Spleen (tissue), 11 donors: ENCODE data around the gene TTC12. TPM values are rescaled to one million over a fixed set of nuclear protein-coding genes. Genes with fewer than 3 reads are reported as not detected.
"Not testable (repeated sequence)": the region's sequence is repeated elsewhere in the genome, so short reads cannot be mapped to it uniquely, and the experiment has no call there.

ENCODE experiments used
- DNase-seq: peaks from one replicate; pipeline ENCODE4 v3.0.0-alpha.2; 2020
- H3K27ac ChIP-seq, 8 donors: fragments of 200-600 bp; sonication (generic) in 7 of 8; 1 replicate in 4 of 8; 2 replicates in 4 of 8; pipeline versions ENCODE4 v1.5.0 to v1.8.0; 2016 to 2021; ENCODE audit warnings: inconsistent platforms in 4 of 8, mild to moderate bottlenecking in 4 of 8, moderate library complexity in 1 of 8
- H3K27me3 ChIP-seq, 7 donors: fragments of 200-600 bp; sonication (generic) in 6 of 7; replicated peaks in 1 of 7; 1 replicate in 4 of 7; 2 replicates in 3 of 7; pipeline versions ENCODE4 v1.5.0 to v1.8.0; 2016 to 2021; ENCODE audit warnings: inconsistent platforms in 3 of 7, mild to moderate bottlenecking in 1 of 7
- H3K36me3 ChIP-seq, 6 donors: fragments of 200-600 bp; sonication (generic) in 5 of 6; 1 replicate in 4 of 6; 2 replicates in 2 of 6; pipeline versions ENCODE4 v1.5.0 to v1.8.0; 2016 to 2021; ENCODE audit warnings: inconsistent platforms in 2 of 6
- H3K4me1 ChIP-seq, 6 donors: fragments of 200-600 bp; sonication (generic) in 5 of 6; 1 replicate in 3 of 6; 2 replicates in 3 of 6; pipeline versions ENCODE4 v1.5.0 to v1.8.0; 2016 to 2021; ENCODE audit warnings: inconsistent platforms in 3 of 6
- H3K4me3 ChIP-seq, 8 donors: fragments of 200-600 bp; sonication (generic) in 7 of 8; 1 replicate in 4 of 8; 2 replicates in 4 of 8; pipeline versions ENCODE4 v1.5.0 to v1.8.0; 2016 to 2021; ENCODE audit warnings: inconsistent platforms in 4 of 8, mild to moderate bottlenecking in 4 of 8, moderate library complexity in 2 of 8
- H3K9me3 ChIP-seq, 8 donors: fragments of 200-600 bp; sonication (generic) in 7 of 8; 1 replicate in 4 of 8; 2 replicates in 4 of 8; pipeline versions ENCODE4 v1.5.0 to v1.8.0; 2016 to 2021; ENCODE audit warnings: inconsistent platforms in 4 of 8
- CTCF ChIP-seq, 11 experiments: fragments of 200-600 bp in 7 of 11; fragments of 450-650 bp in 4 of 11; sonication (generic) in 4 of 11; IDR thresholded peaks in 8 of 11; conservative IDR thresholded peaks in 3 of 11; 1 replicate in 7 of 11; 2 replicates in 4 of 11; pipeline versions ENCODE4 v1.4.0 to v1.8.0; 2016 to 2021; ENCODE audit warnings: antibody characterized with exemption in 11 of 11, inconsistent platforms in 4 of 11, mild to moderate bottlenecking in 1 of 11
- POLR2A ChIP-seq, 3 donors: fragments of 450-650 bp; IDR thresholded peaks; one replicate each; pipeline ENCODE4 v1.5.1; 2017; ENCODE audit warnings: antibody characterized with exemption in 3 of 3, mild to moderate bottlenecking in 1 of 3
- POLR2AphosphoS5 ChIP-seq, 3 donors: sonication (generic); formaldehyde crosslinking; IDR thresholded peaks; one replicate each; pipeline ENCODE4 v1.5.1; 2017; ENCODE audit warnings: antibody characterized with exemption in 3 of 3
- WGBS, 5 donors: extraction: QIAGEN DNeasy Blood & Tissue Kit in 3 of 5; methylation state at CpG; one replicate each; pipeline versions ENCODE4 v1.1.5 to v1.1.7; 2013 to 2018; 5-methylcytosine and 5-hydroxymethylcytosine counted together
- intact Hi-C: fragments of 100-400 bp; cut with DNase I; formaldehyde crosslinking; loops from one replicate; pipeline ENCODE4 v1.15.0; 2023; ENCODE audit warnings: low total_unique reads
- polyA plus RNA-seq, 3 donors: library from polyadenylated mRNA; stranded (reverse); fragments of 200-250 nt; gene quantifications; one replicate each; pipeline ENCODE4 v1.2.1, GENCODE V29; 2013
- total RNA-seq, 7 donors: library from RNA; depleted of rRNA in 3 of 7; stranded (reverse); fragments of >200 nt in 3 of 7; fragmentation: NEBNext Ultra II Directional in 4 of 7; extraction: Animal tissue kit (Norgen Biotek cat#: 25700) in 4 of 7; gene quantifications; one replicate each; pipeline versions ENCODE4 v1.1.0 to v1.2.1, GENCODE V29; 2016 to 2021
- donor health status: healthy with polysubstance abuse.
- donor health status: DM: no; HTN: no; CAD: no; lungs with moderate emphysema.
- donor health status: DM: no; HTN: no; CAD: no.
- donor health status: Bipolar disorder and iron deficiency.
- donor health status: healthy.
- donor health status: DM: no; HTN: no; CAD: no.
- donor health status: DM: yes; HTN: yes; CAD: no.

The TTC12 gene
- total and polyA plus RNA-seq, 10 donors: 4.2 to 29.8 (median 14.4) TPM

- DNase-seq: no peak
- TF ChIP-seq POLR2A (IDR thresholded peaks at IDR 0.05): no peak
- TF ChIP-seq CTCF (IDR thresholded peaks at IDR 0.05 in 8 of 11, conservative IDR thresholded peaks at IDR 0.05 in 3 of 11): no peak
- H3K4me1 ChIP-seq: no peaks in the 10 kb centered on the region
- WGBS, 5 donors: 81 to 89% (median 85%) methylated on average over 7 of the region's 7 CpGs
- no peaks in the 10 kb centered on the region for H3K9me3 ChIP-seq
- H3K27me3 ChIP-seq: peaks cover 0 to 11% (median 0%) of the 10 kb centered on the region in 7 donors
- intact Hi-C loops: no loop called here
- no peak overlapping the region for H3K27ac ChIP-seq
- no peaks in the 10 kb centered on the region for H3K36me3 ChIP-seq
- H3K4me3 ChIP-seq: no peak overlapping the region
These were observed 18.4 kb upstream of the TTC12 start for GRCh38 chr11:113295993-113296392.

- H3K27me3 ChIP-seq: peaks cover 0 to 11% (median 0%) of the 10 kb centered on the region in 7 donors
- no peaks in the 10 kb centered on the region for H3K36me3 ChIP-seq
- no peak for TF ChIP-seq CTCF (IDR thresholded peaks at IDR 0.05 in 8 of 11, conservative IDR thresholded peaks at IDR 0.05 in 3 of 11)
- no peak for TF ChIP-seq POLR2A (IDR thresholded peaks at IDR 0.05)
- intact Hi-C loops: no loop called here
- no peaks in the 10 kb centered on the region for H3K9me3 ChIP-seq
- WGBS, 5 donors: 88 to 91% (median 89%) methylated on average over 2 of the region's 2 CpGs
- H3K4me3 ChIP-seq: no peak overlapping the region
- H3K4me1 ChIP-seq: no peaks in the 10 kb centered on the region
- DNase-seq: no peak
- no peak overlapping the region for H3K27ac ChIP-seq
These were observed 17.8 kb upstream of the TTC12 start for GRCh38 chr11:113296447-113297205.

DNA sequence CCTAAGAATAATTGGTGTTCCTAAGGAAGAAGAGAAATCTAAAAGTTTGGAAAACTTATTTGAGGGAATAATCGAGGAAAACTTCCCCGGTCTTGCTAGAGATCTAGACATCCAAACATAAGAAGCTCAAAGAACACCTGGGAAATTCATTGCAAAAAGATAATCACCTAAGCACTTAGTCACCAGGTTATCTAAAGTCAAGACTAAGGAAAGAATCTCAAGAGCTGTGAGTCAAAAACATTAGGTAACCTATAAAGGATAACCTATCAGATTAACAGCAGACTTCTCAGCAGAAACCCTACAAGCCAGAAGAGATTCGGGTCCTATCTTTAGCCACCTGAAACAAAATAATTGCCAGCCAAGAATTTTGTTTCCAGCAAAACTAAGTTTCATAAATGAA is 15.9 kb upstream of the TTC12 start:
- H3K4me1 ChIP-seq, H3K9me3 ChIP-seq, H3K4me3 ChIP-seq, DNase-seq, H3K36me3 ChIP-seq, intact Hi-C loops, H3K27ac ChIP-seq: not testable (repeated sequence)
- 88 to 97% (median 92%) methylated on average over 3 of the region's 3 CpGs for WGBS, 5 donors
- peaks cover 0 to 11% (median 0%) of the 10 kb centered on the region in 7 donors for H3K27me3 ChIP-seq

- Histone ChIP-seq H3K4me1 (peaks cover 0 to 8% (median 0%) of the 10 kb centered on the region in 6 donors), H3K27ac (no peak overlapping the region), H3K4me3 (no peak overlapping the region), H3K36me3 (no peaks in the 10 kb centered on the region), H3K9me3 (no peaks in the 10 kb centered on the region), H3K27me3 (no peaks in the 10 kb centered on the region)
- intact Hi-C loops: loop anchor here (5.0 to 10.0 kb wide), 2 partner anchors 227 to 490 kb away; no protein-coding TSS in a partner anchor
- no peak for DNase-seq
- TF ChIP-seq CTCF (IDR thresholded peaks at IDR 0.05 in 8 of 11, conservative IDR thresholded peaks at IDR 0.05 in 3 of 11) (no peak), POLR2A (IDR thresholded peaks at IDR 0.05) (no peak), POLR2AphosphoS5 (IDR thresholded peaks at IDR 0.05) (no peak)
These were observed 9.5 kb upstream of the TTC12 start for GRCh38 chr11:113304916-113305315.
